Ishikawa (cell line): ENCODE data around the gene FKTN.
A peak's percentile ranks its signal among the peaks of the same experiment; 100 is the strongest.

Experiments
- CEBPB ChIP-seq: IDR thresholded peaks from 2 replicates; pipeline ENCODE4 v1.6.1; 2012
- CREB1 ChIP-seq: IDR thresholded peaks from 2 replicates; pipeline ENCODE4 v1.6.1; 2012; ENCODE audit warnings: low read depth
- EGR1 ChIP-seq: IDR thresholded peaks from 2 replicates; pipeline ENCODE4 v1.6.1; 2012
- EP300 ChIP-seq: IDR thresholded peaks from 2 replicates; pipeline ENCODE4 v1.6.1; 2012; ENCODE audit warnings: borderline replicate concordance
- FOXM1 ChIP-seq: IDR thresholded peaks from 2 replicates; pipeline ENCODE4 v1.6.1; 2012; ENCODE audit warnings: low read depth, borderline replicate concordance
- NFIC ChIP-seq: IDR thresholded peaks from 2 replicates; pipeline ENCODE4 v1.6.1; 2012
- RAD21 ChIP-seq: IDR thresholded peaks from 2 replicates; pipeline ENCODE4 v1.6.1; 2012; ENCODE audit warnings: low read depth
- TAF1 ChIP-seq: IDR thresholded peaks from 2 replicates; pipeline ENCODE4 v1.6.1; 2012; ENCODE audit warnings: low read depth, mild to moderate bottlenecking
- TCF12 ChIP-seq: IDR thresholded peaks from 2 replicates; pipeline ENCODE4 v1.6.1; 2012; ENCODE audit warnings: low read depth
- TEAD4 ChIP-seq: IDR thresholded peaks from 2 replicates; pipeline ENCODE4 v1.6.1; 2012
- YY1 ChIP-seq: IDR thresholded peaks from 2 replicates; pipeline ENCODE4 v1.6.1; 2012; ENCODE audit warnings: low read depth
- ZBTB7A ChIP-seq: IDR thresholded peaks from 2 replicates; pipeline ENCODE4 v1.6.1; 2012; ENCODE audit warnings: low read depth
- TF ChIP-seq, protein P1 (sequence below): IDR thresholded peaks from 2 replicates; pipeline ENCODE4 v1.6.1; 2012; ENCODE audit warnings: low read depth, mild to moderate bottlenecking
- TF ChIP-seq, protein P2 (sequence below): IDR thresholded peaks from 2 replicates; pipeline ENCODE4 v1.6.1; 2012
- TF ChIP-seq, protein P3 (sequence below): IDR thresholded peaks from 2 replicates; pipeline ENCODE4 v1.6.1; 2012

Gene FKTN

DNA sequence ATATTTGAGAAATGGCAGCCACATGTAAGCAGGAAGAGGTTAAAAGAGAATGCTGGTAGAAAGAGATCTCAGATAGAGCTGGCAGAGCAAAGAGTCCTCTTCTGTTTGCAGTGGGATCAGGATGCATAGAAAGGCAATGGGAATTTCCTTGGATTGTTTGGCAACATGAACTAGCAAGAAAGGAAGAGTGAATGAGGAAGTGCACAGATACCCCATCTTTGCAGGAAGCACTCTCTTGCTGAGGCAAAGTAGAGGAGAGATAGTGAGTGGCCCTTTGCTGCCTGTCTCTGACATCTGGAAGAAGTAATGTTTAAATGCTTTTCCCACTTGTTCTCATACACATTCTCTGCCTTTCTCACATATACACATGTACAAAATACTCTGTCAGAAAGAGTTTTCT is 14.5 kb downstream of the FKTN start:
- no peak for TF ChIP-seq TEAD4

DNA sequence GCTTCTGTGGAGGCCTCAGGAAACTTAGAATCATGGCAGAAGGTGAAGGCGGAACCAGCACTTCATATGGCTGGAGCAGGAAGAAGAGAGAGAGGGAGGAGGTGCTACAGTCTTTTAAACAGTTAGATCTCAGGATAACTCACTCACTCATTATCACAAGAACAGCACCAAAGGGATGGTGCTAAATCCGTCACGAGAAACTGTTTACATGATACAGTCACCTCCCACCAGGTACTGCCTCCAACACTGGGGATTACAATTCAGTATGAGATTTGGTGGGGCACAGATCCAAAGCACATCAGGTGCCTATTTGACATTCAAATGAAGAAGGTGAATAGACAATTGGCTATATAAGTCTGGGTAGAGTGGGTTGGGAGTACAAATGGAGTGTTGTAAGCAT is 35.2 kb downstream of the FKTN start:
- no peak for TF ChIP-seq ZBTB7A
- no peak for TF ChIP-seq TCF12
- no peak for TF ChIP-seq TAF1
- TF ChIP-seq YY1: no peak
- no peak for TF ChIP-seq RAD21

DNA sequence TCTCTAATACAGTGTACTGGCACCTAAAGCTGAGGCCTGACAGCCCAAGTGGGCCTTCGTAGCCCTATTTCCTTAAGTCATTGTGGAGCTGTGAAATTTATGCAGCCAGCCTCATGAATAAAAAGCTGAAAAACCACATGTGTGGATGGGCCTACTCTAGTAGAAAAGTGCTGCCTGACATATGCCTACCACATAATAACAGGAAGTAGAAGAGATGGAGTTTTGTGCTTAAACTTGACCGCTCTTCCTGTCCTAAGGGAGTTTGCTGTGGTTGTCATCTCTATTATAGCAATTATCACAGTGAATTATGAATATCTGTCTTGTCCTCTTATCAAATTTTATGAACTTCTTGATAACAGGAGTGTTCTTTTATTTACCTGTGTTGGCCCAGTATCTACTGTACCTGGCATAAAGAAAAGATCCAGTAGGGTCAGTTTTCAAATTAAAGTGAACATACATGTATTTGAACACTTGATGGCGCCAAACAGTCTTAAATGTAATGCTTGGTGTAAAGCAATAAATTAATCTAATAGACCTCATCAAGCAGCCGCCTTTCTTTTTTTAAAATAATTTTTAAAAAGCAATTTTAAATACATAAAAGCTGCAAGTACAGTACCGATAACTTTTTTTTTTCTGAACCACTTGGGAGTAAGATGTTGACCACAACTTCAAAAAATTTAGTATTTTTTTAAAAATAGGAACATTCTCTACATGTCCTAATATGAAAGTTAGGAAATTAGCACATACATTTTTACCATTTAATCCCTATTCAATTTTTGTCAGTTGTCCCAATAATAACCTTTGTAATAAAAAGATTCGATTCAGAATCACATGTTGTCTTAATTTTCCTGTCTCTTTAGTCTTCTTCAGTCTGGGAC is 51.0 kb downstream of the FKTN start:
- TF ChIP-seq TCF12 (no peak), EGR1 (no peak), CREB1 (no peak), NFIC (no peak), RAD21 (peak; percentile 57)

DNA sequence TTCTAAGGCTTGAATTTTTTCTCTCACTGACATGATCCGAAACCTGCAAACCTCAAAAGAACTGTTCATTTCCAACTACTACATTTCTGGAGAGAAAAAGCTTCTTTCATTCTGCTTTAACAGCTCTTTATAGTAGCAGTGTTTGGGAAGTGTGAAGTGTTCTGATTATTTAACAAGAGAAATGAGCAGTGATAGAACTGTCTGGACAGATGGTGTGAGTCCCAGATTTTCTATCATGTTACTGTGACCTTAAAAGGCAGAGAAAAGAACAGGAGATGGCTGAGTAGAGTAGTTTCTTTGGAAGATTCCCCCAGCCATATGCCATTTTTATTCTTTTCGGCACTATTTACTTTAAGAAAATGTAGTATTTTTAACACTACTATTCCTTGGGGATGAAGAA is 63.1 kb downstream of the FKTN start:
- TF ChIP-seq EGR1 (no peak), TEAD4 (no peak), ZBTB7A (no peak), FOXM1 (no peak), NFIC (no peak), CEBPB (no peak), TAF1 (no peak), CREB1 (no peak), YY1 (no peak), TCF12 (no peak), EP300 (no peak), RAD21 (no peak)
- TF ChIP-seq, protein P1, sequence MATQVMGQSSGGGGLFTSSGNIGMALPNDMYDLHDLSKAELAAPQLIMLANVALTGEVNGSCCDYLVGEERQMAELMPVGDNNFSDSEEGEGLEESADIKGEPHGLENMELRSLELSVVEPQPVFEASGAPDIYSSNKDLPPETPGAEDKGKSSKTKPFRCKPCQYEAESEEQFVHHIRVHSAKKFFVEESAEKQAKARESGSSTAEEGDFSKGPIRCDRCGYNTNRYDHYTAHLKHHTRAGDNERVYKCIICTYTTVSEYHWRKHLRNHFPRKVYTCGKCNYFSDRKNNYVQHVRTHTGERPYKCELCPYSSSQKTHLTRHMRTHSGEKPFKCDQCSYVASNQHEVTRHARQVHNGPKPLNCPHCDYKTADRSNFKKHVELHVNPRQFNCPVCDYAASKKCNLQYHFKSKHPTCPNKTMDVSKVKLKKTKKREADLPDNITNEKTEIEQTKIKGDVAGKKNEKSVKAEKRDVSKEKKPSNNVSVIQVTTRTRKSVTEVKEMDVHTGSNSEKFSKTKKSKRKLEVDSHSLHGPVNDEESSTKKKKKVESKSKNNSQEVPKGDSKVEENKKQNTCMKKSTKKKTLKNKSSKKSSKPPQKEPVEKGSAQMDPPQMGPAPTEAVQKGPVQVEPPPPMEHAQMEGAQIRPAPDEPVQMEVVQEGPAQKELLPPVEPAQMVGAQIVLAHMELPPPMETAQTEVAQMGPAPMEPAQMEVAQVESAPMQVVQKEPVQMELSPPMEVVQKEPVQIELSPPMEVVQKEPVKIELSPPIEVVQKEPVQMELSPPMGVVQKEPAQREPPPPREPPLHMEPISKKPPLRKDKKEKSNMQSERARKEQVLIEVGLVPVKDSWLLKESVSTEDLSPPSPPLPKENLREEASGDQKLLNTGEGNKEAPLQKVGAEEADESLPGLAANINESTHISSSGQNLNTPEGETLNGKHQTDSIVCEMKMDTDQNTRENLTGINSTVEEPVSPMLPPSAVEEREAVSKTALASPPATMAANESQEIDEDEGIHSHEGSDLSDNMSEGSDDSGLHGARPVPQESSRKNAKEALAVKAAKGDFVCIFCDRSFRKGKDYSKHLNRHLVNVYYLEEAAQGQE: no peak
- TF ChIP-seq, protein P2, sequence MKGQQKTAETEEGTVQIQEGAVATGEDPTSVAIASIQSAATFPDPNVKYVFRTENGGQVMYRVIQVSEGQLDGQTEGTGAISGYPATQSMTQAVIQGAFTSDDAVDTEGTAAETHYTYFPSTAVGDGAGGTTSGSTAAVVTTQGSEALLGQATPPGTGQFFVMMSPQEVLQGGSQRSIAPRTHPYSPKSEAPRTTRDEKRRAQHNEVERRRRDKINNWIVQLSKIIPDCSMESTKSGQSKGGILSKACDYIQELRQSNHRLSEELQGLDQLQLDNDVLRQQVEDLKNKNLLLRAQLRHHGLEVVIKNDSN: no peak
- TF ChIP-seq, protein P3, sequence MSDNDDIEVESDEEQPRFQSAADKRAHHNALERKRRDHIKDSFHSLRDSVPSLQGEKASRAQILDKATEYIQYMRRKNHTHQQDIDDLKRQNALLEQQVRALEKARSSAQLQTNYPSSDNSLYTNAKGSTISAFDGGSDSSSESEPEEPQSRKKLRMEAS: no peak

DNA sequence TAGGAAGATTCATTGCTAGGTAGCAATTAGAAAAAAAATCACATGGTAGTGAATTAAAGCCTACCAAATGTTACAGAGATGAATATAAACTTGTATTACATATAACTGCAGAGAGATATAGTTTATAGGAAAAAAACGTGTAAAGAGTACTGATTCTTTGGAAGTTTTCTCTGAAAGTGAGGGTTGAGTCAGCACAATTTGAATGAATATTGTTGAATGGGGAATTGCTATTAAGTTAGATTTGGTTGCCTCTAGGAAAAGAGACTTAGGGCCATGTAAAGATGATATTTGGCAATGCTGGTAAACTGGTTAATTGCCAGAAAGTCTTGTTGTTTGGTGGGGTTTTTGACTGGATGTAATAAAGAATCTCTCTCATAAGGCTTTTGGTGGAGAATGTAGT is 67.2 kb downstream of the FKTN start:
- TF ChIP-seq, protein P3: no peak
- TF ChIP-seq, protein P1: no peak
- no peak for TF ChIP-seq FOXM1
- no peak for TF ChIP-seq EP300
- no peak for TF ChIP-seq YY1
- no peak for TF ChIP-seq NFIC
- TF ChIP-seq, protein P2: no peak
- TF ChIP-seq TEAD4: no peak
- TF ChIP-seq EGR1: no peak
- no peak for TF ChIP-seq TAF1
- TF ChIP-seq CEBPB: no peak
- TF ChIP-seq CREB1: no peak
- TF ChIP-seq ZBTB7A: no peak
- TF ChIP-seq TCF12: no peak
- TF ChIP-seq RAD21: no peak

DNA sequence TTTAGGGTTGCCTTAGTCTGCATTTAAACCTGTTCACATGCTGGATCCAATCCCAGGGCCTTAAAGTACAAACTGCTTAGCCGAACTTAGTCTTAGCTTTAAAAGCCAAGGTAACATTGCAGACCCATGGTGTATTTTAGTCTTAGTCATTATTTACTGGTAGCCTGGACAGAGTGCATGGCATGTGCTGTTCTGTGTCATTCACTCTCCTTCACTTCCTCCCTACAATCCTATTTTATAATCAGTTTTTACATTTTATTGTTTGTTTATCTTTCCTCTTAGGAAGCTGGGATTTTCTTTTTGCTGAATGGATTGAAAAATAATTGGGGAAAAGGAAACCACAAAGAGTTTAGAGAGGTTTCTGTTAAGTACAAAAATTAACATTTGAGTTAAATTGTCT is 74.9 kb downstream of the FKTN start:
- TF ChIP-seq YY1: no peak
- no peak for TF ChIP-seq TCF12
- TF ChIP-seq FOXM1: no peak
- no peak for TF ChIP-seq TAF1
- TF ChIP-seq EGR1: no peak
- TF ChIP-seq TEAD4: no peak
- TF ChIP-seq EP300: no peak
